Kidney glomerular epithelial cell (primary cell): Measurements from ENCODE around the gene FAM111A.

ENCODE experiments used
- DNase-seq: peaks from one replicate; lab custom pipeline; 2025; lab: John Stamatoyannopoulos, UW

FAM111A gene

DNA sequence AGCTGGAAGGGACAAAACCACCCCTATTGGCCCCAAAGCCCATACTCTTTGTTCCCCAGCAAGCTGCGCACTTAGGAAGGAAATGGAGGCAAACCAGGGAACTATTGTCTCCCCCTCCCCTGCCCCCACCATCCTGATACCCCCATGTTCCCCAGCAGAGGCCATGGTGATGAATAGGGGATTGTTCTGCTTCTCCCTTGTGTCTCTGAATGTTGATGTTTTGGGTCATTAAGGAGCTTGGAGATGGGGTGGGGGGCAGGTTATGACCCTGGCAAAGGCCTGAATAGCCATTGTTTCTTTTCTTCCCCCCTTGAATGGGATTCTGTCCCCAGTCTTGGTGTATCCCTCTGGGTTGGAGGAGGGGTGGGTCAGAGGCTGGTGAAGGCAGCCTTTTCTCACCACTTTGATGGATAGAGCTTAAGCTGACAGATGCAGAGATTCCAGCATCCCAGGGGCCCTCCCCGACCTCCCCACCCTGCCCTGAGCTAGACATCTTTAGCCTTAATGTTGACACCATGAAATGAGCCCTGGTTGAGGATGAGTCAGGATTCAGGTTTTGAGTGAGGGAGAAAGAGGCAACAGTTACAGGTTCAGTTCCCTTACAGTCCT lies 37.6 kb downstream of the FAM111A start:
- no peak for DNase-seq

DNA sequence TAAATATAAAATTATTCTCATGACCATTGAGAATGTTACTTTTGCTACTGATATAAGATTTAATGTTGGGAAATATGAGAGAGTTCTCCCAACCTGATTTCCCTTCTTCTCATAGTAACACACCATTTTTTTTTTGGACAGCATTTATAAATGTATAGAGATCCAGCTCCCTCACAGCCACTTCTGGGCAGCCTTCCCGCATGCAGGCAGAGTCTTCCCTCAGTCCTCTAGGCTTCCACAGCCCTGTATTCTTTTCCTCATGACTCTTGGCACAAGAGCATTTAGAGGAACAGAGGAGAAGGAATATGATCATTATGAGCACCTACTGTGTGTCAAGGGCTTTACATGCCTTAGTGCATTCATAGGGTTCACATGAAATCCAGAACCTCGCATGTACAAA lies 38.3 kb downstream of the FAM111A start:
- no peak for DNase-seq

DNA sequence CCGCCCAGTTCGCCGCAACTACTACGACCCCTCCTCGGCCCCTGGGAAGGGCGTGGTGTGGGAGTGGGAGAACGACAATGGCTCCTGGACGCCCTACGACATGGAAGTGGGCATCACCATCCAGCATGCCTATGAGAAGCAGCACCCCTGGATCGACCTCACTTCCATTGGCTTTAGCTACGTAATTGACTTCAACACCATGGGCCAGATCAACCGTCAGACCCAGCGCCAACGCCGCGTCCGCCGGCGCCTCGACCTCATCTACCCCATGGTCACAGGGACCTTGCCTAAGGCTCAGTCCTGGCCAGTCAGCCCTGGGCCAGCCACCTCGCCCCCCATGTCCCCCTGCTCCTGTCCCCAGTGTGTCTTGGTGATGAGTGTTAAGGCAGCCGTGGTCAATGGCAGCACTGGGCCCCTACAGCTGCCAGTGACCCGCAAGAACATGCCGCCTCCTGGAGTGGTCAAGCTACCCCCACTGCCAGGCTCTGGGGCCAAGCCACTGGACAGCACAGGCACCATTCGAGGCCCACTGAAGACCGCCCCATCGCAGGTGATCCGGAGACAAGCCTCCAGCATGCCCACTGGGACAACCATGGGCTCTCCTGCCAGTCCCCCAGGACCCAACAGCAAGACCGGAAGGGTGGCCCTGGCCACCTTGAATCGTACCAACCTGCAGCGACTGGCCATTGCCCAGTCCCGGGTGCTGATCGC lies 39.2 kb downstream of the FAM111A start:
- no peak for DNase-seq

DNA sequence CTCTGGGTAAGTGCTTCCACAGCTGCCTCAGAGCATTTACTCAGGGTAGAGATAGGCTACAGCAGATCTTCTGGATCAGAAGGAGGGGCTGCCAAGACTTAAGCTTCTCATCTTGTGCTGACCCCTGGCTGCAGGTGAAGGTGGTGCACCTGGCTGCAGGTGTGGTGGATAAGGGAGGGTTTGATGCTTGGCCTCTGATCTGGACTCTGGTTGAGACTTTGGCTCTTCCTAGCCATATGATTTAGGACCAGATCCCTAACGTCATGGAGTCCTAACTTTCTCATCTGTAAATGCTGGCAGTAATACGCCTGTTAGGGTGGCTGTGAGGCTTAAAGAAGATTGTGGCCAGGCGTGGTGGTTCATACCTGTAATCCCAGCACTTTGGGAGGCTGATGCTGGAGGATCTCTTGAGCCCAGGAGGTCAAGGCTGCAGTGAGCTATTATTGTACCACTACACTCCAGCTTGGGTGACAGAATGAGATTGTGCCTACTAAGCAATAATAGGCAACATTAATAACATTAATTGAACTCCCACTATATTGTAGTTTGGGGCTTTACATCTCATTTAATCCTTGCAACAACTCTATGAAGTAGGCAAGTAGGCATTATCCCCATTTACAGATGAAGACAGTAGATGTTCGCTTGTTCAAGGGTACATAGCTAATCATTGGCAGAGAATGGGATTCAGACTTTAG lies 39.9 kb downstream of the FAM111A start:
- DNase-seq, result no peak

DNA sequence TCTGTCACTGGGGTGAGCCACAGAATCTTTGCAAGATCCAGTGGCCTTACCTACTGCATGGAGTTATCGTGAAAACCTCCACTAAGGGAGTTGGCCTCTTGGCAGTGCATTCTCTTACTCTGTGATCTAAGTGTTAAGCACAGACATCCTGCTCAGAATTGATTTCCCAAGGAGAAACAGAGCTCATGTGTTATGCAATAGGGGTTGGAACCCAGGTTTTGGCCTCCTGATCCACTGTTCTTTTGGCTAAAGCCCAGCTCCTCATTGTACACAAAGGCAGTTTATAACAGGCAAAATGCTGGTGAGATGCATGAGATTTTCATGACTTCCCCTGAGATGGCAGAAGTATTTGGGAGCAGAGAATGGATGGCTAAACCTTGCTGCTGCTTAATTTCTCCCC lies 41.1 kb downstream of the FAM111A start:
- DNase-seq, result no peak

DNA sequence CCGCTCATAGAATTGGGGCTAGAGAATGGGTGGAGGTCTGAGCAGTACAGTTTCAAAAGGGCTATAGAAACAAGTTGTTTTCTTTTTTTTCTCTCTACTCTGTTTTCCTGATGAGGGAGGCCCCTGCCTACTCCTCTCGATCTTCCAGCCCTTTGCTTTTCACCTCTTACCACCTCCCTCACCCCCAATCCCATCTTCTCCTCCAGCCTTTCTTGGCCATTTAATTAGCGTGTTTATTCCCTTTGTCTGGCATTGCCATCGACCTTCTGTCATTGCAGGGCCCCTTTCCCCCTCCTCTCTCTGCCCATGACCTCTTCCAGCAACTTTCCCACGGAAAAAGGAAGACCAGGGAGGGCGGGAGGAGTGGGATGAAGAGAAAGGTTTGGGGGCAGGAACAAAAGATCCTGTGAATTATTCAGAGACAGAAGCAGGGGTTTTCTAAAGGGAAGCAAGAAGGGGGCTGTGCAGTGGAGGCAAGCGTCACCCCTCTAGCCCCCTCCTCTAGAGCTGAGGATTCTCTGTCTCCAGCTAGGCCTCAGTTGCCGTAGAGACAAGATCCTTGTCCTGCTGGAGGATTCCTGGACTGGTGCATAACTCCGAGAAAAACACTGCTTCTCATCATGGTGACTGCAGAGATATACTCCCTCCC lies 42.2 kb downstream of the FAM111A start:
- no peak for DNase-seq

DNA sequence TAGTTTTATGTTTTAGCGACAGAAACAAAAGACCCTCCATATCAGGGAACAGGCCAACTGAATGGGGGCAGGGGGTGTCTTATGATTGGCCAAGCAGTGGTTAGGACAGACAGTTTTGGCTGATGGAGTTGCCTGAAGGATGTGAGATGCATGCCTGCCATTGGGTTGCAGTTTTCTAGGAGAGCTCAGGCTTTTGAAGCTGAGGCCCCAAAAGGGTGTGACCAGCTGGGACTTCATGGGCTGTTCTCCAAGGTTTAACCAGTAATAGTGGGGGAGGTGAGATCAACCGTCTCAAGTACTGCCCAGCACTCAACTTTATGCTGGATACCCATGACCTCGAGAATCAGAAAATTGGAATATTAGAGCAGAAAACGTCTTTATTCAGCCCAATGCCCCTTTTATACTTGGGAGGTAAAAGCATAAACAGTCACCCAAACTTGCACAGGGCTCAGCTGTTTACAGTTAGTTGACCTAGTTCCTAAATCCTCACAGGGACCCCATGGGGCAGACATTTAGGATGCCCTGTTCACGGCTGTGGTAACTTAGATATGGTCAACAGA lies 42.8 kb downstream of the FAM111A start:
- no peak for DNase-seq

DNA sequence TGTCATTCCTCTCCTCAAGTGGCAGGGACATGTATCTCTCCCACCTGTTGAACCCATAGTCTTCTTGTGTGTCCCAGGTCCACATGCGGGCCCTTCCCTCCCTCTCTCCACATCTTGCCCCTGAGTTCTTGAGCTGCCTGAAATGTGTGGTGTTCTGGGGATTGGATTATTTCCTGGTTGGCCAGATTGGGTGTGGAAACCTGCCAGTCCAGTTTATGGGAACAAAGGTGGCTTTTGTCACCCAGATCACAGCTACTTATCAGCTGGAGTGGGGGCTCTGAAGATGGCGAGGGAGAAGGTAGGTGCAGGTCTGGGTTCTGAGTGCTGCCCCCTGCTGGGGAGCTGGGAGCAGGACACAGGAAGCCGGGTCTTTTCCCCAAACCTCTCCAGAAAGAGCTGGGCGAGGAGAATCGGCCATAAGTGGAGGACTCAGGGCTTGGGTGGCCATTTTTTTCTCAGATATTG lies 43.5 kb downstream of the FAM111A start:
- no peak for DNase-seq

DNA sequence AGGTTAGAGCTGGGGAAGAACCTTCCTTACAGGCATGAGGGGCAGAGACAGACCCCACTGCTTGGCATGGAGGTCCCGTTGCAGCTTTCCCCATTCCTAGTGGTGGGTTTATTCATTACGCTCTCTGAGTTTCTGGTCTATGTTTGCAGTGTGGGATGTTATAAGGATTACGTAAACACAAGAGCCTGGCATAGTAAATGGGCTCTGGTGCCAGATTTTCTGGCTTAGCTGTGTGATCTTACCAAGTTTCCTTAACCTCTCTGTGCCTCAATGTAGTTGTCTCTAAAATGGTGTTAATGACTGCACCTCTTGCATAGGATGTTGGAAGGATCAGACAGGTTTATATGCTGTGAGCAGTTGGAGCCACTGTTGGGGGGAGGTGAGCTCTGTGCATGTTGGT lies 44.4 kb downstream of the FAM111A start:
- DNase-seq, result no peak

DNA sequence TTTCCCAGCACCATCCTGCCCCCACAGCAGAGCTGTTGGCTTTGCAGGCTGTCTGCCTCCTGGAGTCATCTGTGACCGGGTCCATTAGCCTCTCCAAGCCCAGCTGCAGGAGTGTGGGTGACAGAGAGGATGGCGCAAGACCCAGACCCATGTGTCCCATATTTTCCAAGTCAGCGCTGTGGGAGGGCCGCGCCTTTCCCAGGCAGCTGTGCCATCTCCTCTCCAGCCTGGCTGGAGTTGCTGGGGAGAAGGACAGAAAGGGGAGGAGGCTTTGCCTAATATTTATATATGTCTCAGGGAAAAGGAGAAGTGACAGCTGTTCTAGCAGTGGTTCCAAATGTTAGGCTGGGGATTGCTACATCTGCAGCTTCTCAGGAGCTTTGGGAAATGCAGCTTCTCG lies 44.9 kb downstream of the FAM111A start:
- DNase-seq, result no peak

DNA sequence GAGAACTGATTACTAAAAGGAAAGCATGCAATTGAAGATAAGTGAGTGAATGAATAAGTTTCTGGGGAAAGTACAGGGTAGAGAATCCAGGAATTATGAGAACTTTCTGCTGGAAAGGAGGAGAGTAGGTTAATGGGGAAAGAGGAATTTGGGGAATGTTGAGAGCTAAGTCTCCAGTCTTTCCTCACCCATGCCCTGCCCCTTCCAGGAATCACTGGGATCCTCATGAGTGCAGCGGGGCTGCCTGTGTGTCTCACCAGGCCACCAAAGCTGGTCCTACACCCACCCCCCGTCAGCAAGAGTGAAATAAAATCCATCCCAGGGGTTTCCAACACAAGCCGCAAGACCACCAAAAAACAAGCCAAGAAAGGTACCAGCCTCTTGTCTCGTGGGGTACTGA lies 46.3 kb downstream of the FAM111A start:
- no peak for DNase-seq

DNA sequence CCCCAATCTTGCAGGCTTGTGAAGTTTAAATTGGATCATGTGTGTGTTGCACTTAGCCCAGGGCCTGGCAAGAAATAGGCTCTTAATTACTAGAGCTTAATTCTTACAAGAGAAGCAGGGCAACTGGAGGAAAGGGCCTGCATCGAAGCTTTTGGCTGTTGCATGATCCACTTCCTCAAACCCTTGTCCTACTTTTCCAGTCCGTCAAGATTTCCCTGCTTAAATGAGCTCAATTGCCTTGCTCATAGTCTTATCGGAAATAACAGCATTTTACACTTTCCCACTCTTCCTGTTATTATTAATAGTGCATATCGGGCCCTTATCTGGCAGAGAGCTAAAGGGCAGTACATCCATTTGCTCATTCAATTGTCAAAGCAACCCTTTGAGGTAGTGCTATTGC lies 47.3 kb downstream of the FAM111A start:
- DNase-seq, result no peak

DNA sequence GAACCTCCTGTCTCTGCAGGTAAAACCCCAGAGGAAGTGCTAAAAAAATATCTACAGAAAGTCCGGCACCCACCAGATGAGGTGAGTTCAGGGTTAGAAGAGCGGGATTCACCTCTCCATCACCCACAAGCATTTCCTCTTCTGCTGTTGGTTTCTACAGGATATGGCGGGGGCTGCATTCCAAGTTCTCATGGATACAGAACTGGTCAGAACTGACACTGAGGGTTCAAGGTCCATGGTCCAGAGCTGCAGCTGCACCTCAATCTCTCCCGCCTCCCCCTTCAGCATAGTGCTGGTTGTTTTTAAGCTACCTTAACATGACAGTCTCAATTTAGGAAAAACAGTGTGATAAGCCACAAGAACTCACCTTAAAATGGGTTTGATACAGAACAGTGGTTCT lies 48.4 kb downstream of the FAM111A start:
- no peak for DNase-seq

DNA sequence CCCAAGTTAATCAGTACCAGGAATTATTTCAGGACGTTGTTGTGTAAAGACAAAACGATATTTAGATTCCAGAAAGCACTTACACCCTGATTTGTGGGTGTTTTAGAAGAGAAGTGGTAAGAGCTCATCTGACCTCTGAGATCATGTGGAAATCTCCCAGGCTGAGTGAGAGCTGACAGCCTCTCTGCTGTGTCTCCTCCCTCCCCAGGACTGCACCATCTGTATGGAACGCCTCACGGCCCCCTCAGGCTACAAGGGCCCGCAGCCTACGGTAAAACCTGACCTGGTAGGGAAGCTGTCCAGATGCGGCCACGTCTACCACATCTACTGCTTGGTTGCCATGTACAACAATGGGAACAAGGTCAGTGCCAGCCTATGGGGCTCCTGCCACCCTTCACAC lies 49.2 kb downstream of the FAM111A start:
- no peak for DNase-seq

DNA sequence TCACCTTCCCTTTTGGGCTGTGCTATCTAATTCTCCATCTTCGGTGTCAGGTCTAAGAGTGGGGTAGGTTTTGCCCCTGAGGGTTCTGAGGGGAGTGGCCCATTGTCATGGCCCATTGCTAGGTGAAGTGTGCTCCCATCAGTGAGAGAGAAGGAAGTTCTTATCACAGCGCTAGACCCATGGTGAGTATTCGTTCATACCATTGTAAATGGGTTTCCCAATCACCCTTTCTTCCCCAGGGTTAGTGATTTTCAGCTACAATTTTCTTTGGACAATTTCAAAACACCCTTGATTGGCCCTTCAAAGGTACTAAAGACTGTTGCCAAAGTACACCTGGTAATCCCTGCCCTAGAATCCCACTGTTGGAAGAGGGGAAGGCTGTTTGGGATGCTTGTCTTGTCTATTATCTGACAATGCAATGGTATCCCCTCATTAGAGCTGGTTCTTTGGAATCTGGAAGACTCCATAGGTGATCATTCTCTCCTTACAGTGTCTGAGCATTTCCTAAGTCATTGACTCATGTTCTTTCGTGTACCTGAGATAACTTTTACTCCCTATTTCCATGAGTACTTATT lies 49.9 kb downstream of the FAM111A start:
- DNase-seq, result no peak

DNA sequence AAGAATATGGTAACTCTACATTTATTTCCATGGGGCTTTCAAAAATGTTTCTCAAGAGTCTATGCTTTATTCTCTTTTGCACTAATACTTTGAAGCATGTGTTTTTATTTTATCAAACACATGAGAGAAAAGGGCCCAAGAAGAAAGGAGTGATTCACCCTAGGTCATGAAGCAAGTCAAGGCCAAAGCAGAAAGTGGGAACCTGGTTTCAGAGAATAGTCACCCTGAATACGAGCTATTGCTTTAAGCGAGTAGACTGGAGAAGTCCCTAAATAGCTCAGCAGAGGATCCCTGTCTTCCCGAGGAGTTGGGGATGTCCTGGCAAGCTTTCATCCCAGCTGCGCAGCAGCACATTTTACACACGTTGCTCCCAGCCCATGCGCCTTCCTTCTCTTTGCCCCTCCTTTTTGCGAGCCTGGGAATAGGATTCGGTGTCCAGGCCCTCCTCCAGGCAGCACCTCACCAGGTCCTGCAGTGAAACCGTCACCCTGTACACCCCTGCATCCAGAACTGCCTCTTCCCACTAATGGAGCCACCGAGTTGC lies 51.0 kb downstream of the FAM111A start:
- no peak for DNase-seq

DNA sequence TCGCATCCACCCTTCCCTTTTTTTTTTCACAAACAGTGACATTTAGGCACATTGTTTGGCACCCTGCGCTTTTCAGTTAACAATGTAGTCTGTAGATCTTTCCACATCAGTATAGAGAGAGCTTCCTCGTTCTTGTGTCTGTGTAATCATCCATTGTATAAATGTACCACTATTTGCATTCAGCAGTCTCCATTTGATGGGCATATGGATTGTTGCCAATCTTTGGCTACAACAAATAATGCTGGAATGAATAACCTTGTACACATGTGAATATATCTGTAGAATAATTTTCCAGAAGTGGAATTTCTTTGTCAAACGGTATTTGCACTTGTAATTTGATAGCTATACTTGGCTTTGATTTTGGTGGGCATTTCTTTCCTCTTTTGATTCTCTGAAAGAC lies 52.9 kb downstream of the FAM111A start:
- DNase-seq, result no peak

DNA sequence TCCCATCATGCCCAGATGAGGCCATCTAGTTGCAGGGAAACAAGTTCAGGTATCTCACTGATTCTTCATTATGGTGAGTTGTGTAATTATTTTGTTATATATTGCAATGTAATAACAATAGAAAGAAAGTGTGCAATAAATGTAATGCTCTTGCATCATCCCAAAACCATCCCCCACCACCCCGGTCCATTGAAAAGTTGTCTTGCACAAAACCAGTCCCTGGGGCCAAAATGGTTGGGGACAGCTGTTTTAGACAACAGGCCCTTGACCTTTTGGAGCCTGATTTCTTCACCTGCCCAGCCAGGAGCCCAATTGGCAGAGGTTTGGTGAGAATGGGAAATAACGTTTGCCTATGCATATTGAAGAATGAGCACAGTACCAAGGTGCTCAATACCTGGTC lies 54.1 kb downstream of the FAM111A start:
- DNase-seq, result no peak

DNA sequence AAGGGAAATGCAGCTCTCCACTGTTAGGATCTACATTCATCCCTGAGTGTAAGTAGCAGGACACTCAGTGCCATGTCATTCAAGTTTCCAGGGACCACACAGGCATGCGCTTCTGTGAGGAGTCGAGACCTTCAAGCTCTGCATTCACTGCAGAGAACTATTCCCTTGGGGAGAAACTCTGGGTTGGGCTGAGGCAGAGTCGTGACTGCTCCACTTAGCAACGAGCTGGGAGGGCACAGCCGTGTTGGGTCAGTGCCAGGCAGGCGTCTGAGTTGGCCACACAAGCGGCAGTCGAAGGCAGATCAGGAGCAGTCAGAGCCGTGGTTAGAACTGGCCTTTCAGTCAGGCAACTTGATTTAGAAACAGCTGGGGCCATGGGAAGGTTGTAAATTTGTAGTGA lies 55.3 kb downstream of the FAM111A start:
- DNase-seq, result no peak

DNA sequence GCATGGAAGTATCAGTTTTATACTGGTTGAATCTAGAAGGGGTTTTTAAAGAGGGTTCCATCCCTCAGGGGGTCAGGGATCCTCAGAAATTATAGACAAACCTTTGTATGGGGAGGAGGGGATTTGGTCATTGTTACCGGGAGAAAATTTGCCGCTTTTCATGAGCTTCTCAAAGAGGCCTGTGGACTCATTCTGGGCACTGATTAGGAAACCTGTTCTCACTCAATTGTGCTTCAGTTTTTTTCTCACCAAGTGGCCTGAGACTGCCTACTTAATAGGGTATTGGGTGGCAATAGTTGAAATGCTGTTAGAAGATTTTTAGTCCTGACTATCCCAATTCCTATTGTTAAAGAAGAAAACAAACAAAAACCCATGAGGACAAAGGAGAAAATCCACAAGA lies 56.1 kb downstream of the FAM111A start:
- no peak for DNase-seq

DNA sequence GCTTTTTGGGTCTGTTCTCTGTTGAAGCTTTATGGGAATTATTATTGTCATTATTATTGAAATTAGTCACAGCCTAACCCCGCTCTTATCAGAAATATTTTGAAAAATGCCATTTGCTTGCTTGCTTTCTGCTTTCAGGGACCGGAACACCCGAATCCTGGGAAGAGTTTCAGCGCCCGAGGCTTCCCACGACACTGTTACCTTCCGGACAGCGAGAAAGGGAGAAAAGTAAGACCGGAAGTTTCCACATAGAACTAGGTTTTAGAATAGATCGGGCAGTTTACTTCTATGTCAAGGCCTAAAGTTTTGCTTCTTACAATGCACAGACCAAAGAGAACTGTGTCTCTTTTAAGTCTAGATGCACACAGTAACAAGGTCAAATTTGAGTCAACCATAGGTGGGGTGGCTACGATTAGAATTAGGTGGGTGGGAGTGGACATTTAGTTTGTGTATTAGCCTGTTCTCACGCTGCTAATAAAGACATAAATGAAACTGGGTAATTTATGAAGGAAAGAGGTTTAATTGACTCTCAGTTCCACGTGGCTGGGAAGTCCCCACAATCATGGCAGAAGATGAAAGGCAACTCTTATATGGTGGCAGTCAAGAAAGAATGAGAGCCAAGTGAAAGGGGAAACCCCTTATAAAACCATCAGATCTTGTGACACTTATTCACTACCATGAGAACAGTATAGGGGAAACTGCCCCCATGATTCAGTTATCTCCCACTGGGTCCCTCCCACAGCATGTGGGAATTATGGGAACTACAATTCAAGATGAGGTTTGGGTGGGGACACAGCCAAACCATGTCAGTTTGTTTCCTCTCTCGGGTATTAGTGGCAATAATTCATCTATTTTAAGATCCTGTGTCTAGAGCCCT lies 57.1 kb downstream of the FAM111A start:
- DNase-seq, result no peak
